Measurements from ENCODE around the gene ID4. TPM values are rescaled to one million over a fixed set of nuclear protein-coding genes. Genes with fewer than 3 reads are reported as not detected.

Gene ID4
- 100 to 1,000 TPM; 121 to 159 (median 152) TPM for polyA plus RNA-seq (ENCODE audit: insufficient read length in 4 of 4)

GRCh38 chr6:19836799-19837510 is at the start of gene ID4:
Gene ID4, plus strand, starts transcription at chr6:19837370. Its CDS starts 385 bp downstream, at chr6:19837755.
- DNase-seq (ENCODE audit: low read depth in 4 of 4, low spot score in 2 of 4), result peak; percentile 87 to 95 (median 94)

GRCh38 chr6:19788686-19789085 is 48.5 kb upstream of the ID4 start:
- DNase-seq (ENCODE audit: low read depth in 4 of 4, low spot score in 2 of 4), result no peak

DNA sequence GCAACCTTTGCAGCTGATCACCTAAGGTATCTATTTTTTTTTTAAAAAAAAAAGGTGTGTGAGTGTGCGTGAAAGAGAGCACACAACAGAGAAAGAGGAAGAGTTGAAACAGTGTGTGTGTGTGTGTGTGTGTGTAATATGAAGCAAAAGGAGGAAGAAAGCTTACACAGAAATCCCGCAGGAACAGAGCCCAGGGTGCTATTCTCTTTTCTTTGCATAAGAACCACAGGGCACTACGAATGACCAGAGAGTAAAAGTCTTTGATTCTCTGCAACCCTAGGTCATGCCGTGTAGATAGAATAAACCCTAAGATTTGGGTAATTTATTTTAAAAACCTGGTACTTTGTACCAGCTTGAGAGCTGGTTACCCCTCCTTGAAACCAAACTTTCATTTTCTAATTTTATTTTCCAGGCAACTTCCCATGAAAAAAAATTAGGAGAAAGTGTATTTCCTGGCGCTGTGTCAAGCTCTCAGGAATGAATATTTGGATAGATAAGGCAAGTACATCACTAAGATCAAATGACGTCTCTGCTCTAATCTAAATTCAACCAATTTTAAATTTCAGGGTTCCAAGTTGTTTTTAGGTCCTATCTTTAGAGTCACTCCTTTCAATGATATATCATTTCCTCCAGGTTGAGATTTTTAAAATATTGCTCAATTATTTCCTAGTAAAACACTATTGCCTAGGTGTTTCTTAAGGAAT is 47.9 kb upstream of the ID4 start:
- no peak for DNase-seq (ENCODE audit: low read depth in 4 of 4, low spot score in 2 of 4)

DNA sequence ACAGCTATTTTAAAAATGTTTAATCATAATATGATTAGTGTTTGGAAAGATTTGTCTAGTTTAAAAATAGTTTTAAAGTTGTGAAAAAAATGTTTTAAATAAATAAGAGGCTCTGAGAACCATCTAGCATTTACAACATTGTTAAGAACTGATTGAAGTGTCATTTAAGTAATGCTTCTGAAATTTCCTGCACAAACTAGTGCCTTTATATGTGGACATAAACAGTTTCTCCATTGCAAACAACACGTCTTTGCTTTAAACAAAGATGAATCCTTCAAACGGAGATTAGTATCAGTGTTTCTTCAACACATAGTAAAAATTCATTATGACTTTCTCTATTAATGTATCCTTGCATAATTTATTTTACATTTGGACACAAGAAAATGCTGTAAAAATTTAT is 45.9 kb upstream of the ID4 start:
- no peak for DNase-seq (ENCODE audit: low read depth in 4 of 4, low spot score in 2 of 4)

DNA sequence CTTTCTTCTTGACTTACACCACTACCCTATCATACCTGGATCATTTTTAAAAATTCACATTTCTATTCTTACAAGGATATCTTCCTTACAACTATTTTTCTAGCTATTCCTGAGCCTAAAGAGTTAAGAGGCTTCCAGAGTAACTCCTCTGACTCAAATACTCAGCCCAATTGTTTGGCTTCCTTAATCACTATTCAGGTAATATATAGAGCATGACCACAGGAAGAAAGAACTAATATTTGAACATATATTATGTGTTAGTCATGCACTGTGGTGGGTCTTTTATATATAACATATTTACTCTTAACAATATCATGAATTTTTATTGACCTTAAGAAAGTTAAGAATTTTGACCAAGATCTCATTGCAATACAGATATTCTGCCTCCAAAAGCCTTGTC is 42.0 kb upstream of the ID4 start:
- DNase-seq (ENCODE audit: low read depth in 4 of 4, low spot score in 2 of 4), result no peak

DNA sequence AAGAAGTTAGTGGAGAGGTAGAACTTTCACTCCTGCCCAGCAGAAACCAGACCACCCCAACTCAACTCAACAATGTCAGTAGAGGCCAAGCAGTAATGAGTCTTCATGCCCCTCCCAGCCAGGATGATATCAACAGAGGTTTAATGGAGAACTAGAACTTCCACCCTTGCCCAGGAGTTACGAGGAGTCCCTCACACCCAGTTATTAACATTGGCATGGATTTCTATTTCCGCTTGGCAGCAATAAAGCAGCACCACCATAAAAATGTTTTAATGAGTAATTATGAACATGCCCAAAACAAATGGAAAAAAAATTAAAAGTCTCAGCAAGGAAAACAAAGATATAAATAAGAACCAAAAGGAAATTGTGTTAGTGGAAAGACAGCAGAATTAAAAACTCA is 40.7 kb upstream of the ID4 start:
- DNase-seq (ENCODE audit: low read depth in 4 of 4, low spot score in 2 of 4), result no peak

DNA sequence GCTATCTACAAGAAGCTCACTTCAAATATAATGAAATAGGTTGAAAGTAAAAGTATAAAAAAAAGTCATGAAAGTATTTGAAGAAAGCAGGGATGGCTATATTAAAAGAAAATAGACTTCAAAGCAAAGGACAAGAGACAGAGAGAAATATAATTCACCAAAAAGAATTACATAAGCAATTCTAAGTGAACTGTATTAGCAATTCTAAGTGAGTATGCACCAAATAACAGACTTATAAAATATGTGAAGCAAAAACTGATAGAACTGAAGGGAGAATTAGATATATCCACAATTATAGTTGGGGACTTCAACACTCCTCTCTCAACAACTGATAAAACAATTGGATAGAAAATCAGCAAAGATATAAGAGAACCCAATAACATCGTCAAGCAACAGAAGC is 38.8 kb upstream of the ID4 start:
- no peak for DNase-seq (ENCODE audit: low read depth in 4 of 4, low spot score in 2 of 4)

DNA sequence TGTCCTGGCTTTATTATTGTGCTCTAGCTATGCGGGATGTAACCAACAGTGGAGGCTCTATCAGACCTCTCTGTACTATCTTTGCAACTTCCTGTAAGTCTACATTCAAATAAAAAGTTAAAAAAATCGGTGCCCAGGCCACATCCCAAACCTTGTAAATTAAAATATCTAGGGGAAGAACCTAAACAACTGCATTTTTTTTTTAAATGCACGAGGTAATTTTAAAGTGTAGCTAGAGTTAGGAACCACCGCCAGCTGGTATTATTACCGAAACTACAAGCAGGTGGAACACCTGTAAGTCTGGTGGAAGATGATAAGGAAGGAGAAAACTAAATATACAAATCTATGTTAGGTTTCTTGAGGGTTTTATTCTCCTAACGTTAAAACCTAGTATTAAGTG is 34.5 kb upstream of the ID4 start:
- no peak for DNase-seq (ENCODE audit: low read depth in 4 of 4, low spot score in 2 of 4)

- DNase-seq (ENCODE audit: low read depth in 4 of 4, low spot score in 2 of 4), result peak; percentile 58 to 83 (median 72)
These were observed 33.6 kb upstream of the ID4 start for GRCh38 chr6:19803331-19804204.

DNA sequence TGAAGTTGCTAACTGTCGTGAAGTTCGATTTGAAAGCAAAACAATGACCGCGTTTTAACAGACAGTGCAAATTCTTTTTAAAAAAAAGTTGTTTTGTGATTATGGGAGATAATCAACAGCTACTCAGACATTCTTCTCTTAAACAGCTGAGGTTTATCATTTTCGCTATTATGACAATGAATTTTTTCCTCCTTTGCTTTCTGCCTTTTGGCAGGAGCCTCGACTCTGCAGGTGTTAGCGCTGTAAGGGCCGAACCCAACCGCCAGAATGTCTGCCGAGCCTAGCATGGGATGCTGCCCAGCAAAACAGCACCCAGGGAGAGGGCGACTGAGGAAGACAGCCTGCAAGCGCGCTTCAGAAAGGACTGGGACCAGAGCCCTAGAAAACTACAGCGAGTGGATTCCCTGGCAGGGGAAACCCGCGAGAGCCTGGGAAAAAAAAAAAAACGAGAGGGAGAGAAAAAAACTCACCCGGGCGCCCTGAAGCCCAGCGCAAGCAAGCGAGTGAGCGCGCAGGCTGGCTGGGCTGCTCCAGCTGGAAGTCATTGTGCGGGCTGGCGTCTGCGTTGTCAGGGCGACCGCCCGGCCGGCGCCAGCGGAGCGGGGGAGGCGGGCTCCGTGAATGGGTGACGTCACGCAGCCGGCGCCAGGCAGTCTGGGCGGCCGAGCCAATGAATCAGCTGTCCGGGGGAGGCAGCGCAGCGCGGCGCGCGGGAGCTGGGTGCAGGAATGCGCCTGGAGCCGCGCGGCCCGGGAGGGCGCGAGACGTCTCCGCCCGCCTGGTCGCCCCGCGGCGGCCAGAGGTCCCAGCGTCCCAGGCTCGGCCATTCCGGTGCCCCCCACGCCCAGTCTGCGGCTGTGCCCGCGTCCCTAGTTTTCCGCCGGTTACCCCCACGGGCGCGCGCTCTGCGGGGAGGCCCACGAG is 32.7 kb upstream of the ID4 start:
- peak; percentile 90 to 95 (median 93) for DNase-seq (ENCODE audit: low read depth in 4 of 4, low spot score in 2 of 4)

DNA sequence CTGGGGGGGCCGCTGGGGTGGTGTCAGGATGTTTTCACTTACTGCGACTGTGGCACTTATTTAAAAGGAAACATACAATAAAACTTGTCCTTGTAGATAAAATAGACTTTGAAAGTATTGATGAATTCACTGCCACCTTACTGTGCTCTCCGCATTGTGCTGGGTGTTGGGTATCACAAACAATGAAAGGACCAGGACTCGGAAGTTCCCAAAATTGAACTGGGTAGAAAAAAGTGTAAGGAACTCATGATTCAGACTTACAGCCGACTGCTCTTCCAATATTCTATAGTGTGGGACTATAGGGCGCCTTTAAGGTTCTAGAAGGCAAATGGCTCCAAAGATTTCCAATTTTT is 32.1 kb upstream of the ID4 start:
- peak in 1 of 4 donors; percentile 57 for DNase-seq (ENCODE audit: low read depth in 4 of 4, low spot score in 2 of 4)

GRCh38 chr6:19806971-19807396 is 30.2 kb upstream of the ID4 start:
- DNase-seq (ENCODE audit: low read depth in 4 of 4, low spot score in 2 of 4), result no peak

GRCh38 chr6:19811397-19812079 is 25.6 kb upstream of the ID4 start:
- peak in 1 of 4 donors; percentile 66 for DNase-seq (ENCODE audit: low read depth in 4 of 4, low spot score in 2 of 4)

- no peak for DNase-seq (ENCODE audit: low read depth in 4 of 4, low spot score in 2 of 4)
These were observed 24.6 kb upstream of the ID4 start for GRCh38 chr6:19812512-19813119.

GRCh38 chr6:19818805-19819204 is 18.4 kb upstream of the ID4 start:
- no peak for DNase-seq (ENCODE audit: low read depth in 4 of 4, low spot score in 2 of 4)

DNA sequence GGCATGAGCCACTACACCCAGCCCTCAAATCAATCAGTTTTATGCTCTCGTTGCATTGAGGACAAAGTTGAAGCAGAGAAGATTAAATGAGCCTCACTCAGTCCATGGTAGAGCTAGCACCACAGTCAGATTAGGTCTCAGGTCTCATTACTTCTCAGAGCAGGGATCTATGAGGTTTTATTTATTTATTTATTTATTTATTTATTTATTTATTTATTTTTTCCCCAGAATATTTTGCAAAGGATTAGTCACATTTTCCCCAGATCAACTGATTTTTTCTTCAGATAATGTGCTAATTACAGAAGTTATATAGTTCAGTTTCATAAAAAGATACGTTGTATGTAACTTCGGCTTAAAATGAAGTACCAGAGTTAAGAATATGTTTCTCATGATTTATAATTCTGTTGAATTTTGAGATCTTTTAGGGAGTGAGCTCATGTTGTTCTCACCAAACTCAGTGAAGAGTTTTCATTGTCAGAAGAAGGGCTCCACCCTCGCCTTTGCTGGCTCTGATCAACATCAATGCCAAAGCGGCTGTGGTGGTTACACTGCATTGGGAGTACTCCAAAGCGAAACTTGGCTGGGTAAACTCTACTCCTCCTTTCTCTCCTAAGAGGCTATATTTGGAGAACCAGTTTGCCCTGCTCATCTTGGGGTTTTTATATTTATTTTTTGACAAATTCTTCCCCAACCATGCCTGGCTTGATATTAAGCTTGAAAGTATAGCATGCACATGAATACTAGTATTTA is 12.9 kb upstream of the ID4 start:
- no peak for DNase-seq (ENCODE audit: low read depth in 4 of 4, low spot score in 2 of 4)

DNA sequence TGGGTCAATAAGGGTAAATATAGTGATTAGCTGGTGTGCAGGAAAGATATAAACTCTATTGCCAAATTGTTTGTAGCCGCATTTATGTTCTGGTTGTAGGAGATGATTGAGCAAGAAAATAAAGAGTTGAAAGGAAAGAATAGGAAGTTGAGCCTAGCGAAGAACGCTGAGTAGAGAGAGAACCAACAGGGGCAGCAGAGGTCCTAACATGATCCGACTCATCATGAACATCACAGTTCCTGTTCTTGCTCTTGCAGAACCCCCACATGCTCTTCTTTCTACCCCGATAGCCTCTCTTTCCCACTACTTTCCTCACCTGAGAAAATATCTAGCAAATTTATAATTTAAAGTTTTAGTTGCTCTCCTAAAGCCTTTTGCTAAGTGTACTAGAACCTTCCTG is 9.9 kb upstream of the ID4 start:
- no peak for DNase-seq (ENCODE audit: low read depth in 4 of 4, low spot score in 2 of 4)

GRCh38 chr6:19827903-19828302 is 9.3 kb upstream of the ID4 start:
- no peak for DNase-seq (ENCODE audit: low read depth in 4 of 4, low spot score in 2 of 4)

- DNase-seq (ENCODE audit: low read depth in 4 of 4, low spot score in 2 of 4), result no peak
These were observed 7.0 kb upstream of the ID4 start for GRCh38 chr6:19830171-19830570.

All from left renal cortex interstitium (tissue), 4 donors.